ENCODE results near the gene LRP8.

- no peak for TF ChIP-seq CTCF (IDR thresholded peaks at IDR 0.05; ENCODE audit: insufficient read depth, low read length, poor library complexity, severe bottlenecking)
- TF ChIP-seq EZH2phosphoT487 (conservative IDR thresholded peaks at IDR 0.05; ENCODE audit: low read length): no peak
Measured at GRCh38 chr1:53367503-53368313, 39.8 kb upstream of the LRP8 start.

All from SU-DHL-6 (cell line).